Fibroblast of skin of left quadriceps (primary cell): ENCODE data around the gene TPPP.

Source experiments
- DNase-seq, 2 experiments: peaks; one replicate each; pipeline ENCODE4 v3.0.0-alpha.2; 2013; ENCODE audit warnings: low read depth in 2 of 2

Gene TPPP

GRCh38 chr5:665541-665955 is 27.6 kb downstream of the TPPP start:
- DNase-seq, result no peak

DNA sequence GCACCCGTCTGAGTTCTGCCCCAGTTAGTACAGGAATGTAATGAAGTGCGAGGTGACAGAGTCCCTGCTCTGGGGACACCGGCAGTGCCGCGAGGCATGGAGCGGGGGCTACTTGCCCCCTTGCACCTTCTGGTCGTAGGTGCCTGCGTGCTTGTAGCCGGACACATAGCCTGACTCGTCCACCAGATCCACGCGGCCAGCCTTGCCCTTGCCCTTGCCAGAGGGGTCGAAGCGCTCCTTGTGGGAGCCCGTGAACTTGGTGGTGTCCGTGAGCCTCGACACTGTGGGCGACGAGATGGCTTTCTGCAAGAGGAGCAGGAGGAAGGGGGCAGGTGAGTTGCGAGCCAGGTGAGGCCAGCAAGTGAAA is 28.2 kb downstream of the TPPP start:
- DNase-seq, result no peak

DNA sequence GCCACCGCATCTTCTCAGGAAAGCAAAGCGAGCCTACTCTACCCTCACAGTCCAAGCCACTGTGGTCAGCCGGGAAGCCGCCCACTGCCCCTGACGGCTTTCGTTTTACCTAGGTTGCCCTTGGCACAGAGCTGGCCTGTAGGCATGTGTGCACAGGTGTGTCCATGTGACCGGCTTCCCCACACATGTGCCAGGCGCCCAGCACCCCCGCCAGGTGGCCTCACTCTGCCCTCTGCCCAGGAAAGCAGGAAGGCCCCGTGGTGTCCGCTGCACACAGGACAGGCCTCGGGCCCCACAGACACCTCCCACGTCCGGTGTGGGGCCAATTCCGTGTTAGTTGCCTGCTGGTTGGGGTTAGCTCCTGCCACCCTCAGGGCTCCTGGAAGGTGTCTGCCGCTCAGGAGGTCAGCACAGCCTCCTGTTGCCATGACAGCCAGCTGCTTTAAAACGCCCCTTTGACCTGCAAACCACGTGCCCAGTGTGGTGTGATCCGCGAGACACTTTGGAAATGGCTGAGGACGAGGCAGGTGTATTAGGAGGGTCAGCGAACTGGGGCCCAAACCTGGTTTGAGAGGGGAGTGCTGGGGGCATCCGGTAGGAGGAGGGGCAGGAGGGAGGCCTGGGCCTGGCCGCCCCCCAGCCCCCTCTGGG is 28.7 kb downstream of the TPPP start:
- DNase-seq, result no peak

- DNase-seq, result no peak
These were observed 29.5 kb downstream of the TPPP start for GRCh38 chr5:663436-664342.

GRCh38 chr5:662751-663435 is 30.3 kb downstream of the TPPP start:
- no peak for DNase-seq

DNA sequence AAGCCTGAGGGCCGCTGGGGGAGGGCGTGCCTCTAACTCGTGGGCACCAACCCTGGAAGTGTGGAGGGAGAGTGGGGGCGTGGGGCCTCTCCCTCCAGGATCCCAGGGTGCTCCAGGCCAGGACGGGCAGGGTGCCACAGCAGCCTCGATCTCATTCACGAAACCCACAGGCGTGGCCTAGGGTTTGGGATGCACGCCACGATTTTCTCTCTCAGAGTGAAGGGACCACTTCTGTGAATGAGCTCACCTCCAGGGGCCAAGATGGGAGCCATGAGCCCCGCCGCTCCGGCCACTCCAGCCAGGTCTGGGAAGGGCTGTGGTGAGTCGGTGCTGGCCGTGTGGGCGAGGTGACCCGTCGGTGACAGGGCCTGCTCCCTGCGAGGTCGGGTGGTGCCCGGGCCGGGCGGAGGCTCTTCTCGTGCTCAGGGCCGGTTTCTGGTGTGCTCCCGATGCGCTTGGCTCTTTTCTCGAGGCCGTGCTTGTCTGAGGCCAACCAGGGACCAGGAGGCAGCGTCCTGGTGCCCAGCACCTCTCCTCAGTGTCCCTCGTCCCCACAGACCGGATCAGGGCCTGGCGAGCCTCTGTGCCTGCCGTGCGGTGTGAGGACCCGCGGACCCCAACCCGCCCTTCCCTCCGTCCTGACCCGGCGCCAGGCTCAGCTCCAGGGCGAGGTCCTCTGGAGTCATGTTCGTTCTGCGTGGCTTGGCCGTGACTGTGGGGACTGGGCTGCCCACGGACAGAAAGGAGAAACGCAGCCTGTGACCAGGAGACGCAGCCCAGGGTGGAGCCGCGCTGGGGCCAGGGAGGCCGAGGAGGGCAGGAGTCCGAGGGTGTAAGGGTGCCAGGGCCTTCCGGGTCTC is 31.0 kb downstream of the TPPP start:
- no peak for DNase-seq

DNA sequence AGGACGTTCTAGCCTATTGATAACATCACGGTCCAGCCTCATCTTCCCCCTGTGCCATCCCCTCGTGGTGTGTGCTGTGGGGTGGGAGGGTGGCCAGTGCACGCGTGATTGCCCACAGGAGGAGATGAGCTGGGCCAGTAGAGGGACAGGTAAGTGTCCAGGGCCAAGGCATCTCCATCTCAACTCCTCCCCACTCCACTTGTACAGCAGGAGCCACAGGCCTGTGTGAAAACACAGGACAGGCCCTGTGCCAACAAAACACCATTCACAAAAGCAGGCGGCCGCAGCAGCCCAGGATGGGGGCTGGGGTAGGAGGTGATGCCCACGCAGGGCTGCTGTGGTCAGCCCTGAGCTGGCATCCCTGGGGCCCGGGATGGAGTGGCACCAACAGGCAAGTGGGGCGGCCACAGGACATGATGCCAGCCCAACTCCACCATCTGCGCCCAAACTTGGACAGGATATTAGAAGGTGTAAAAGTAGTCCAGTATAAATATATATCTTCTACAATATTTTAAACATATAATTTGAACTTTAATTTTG is 32.6 kb downstream of the TPPP start:
- DNase-seq, result no peak

DNA sequence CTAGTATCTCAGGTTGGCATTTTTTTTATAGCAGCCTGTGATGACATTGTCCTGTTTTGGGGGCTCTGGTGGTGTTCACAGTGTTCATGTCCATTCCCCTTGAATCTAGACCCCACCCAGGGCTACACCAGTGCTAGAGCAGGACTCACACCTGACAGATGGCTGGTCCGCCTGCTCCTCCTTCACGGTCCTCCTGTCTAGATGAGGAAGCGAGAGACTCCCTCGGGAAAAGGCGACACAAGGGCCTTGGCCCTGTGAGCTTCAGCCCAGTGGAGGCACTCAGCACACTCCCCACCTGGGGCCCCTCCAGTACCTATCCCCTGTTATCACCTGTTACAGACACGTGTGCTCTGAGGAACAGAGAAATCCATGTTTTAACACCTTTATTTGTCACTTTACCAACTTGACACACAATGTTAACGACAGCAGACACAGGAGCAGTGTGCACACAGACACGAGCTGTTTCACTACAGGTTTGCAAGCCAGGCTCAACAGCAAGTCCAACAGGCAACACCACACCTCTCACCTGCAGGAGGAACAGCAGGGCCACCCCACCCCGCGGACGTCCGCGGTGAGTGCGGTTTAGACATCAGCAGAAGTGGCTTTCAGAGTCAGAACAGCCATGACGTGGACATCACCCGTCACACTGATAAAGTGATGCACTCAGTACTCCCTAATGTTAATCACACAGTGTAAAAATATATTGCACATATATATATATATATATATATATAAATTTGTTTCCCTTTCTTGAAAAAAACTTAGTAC is 33.5 kb downstream of the TPPP start:
- no peak for DNase-seq

GRCh38 chr5:658103-658502 is 35.0 kb downstream of the TPPP start:
- no peak for DNase-seq

- no peak for DNase-seq
These were observed 35.6 kb downstream of the TPPP start for GRCh38 chr5:657570-657969.

DNA sequence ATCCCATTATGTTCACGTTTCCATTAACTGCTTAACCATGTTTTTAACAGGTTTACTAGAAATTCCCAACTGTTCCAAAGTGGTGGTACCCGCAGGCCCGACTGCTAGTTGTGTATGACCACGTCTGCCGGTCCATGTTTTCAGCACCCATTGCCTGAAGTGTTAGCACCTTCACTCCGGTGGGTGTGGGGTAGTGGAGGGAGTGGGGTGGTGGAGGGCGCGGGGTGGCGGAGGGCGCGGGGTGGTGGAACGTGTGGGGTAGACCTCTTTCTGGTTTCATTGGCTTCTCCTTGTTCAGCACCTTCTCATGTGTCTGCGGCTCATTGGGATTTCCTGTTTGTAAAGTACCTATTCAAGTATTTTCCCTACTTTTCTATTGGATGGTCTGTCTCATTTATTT is 37.7 kb downstream of the TPPP start:
- DNase-seq, result no peak

GRCh38 chr5:654071-654778 is 38.9 kb downstream of the TPPP start:
- DNase-seq, result no peak

DNA sequence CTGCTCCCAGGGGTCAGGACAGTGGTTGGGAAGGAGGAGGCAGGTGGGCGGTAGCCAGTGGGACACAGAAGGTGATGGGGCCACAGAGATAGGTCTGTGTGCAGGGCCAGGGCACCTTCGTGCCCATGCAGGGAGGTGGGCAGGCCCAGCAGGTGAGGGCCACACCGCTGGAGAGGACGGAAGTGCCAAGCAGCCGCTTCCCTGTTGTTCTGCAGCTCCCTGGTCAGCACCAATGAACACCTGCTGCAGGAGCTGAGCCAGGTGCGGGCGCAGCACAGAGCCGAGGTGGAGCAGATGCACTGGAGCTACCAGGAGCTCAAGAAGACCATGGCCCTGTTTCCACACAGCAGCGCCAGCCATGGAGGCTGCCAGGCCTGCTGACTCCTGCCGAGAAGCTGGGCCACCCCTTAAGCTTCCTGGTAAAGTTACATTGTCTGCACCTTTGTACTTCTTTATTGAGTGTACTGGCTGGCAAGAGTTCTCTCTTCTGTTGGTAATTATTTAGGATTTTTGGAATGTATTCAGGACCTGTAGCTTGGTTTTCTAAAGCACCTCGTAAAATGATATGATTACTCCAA is 40.3 kb downstream of the TPPP start:
- no peak for DNase-seq

DNA sequence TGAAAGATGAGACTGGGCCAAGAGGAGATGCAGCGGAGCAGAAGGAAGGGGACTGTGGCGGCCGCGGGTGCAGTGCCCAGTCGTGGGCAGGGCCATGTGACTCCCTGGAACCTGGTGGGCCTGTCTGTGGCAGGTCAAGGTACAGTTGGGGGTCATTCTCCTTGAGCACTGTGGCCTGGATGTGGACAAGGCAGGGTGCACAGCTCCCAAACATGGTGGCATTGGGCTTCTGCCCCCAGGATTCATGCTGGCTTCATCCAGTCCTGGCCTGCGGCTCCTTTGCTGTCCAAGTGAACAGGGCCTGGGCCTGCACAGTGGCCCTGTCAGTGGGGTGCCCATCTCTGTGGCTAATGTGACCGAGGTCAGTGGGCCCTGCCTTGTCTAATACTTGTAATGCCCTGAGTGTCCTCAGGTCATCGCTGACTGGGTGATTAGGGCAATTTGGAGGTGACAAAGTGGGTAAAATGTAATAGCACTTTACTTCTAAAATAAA is 41.1 kb downstream of the TPPP start:
- DNase-seq, result no peak

DNA sequence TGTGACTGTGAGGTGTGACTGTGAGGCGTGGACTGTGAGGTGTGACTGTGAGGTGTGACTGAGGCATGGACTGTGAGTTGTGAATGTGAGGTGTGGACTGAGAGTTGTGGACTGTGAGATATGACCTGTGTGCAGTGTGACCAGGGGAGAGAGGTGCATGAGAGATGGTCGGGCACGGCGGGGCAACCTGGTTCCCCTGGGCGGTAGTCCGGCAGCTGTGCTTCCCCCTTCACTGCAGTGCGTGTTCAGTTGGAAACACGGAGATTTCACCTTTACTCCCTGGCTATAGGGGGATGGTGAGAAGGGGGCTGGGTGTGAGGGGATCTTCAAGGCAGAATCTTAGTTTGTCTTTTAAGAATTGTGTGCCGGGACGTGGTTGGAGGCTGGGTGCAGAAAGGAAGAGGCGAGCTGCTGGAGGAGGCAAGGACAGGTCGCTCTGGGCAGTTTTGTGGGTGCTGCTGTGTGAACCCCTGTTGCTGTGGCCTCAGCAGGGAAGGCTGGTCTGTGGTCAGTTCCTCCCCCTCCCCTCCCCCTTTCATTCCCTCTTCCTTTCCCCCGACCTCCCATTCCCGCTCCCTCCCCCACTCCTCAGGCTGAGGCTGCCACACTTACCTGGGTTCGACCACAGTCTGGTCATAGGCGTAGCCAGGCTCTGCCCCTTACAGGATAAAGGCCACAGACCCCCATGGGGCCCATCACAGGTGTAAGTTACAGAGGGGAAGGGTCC is 41.7 kb downstream of the TPPP start:
- DNase-seq, result no peak

- DNase-seq, result no peak
These were observed 45.4 kb downstream of the TPPP start for GRCh38 chr5:647727-648126.

- DNase-seq, result no peak
These were observed 45.8 kb downstream of the TPPP start for GRCh38 chr5:647311-647710.

DNA sequence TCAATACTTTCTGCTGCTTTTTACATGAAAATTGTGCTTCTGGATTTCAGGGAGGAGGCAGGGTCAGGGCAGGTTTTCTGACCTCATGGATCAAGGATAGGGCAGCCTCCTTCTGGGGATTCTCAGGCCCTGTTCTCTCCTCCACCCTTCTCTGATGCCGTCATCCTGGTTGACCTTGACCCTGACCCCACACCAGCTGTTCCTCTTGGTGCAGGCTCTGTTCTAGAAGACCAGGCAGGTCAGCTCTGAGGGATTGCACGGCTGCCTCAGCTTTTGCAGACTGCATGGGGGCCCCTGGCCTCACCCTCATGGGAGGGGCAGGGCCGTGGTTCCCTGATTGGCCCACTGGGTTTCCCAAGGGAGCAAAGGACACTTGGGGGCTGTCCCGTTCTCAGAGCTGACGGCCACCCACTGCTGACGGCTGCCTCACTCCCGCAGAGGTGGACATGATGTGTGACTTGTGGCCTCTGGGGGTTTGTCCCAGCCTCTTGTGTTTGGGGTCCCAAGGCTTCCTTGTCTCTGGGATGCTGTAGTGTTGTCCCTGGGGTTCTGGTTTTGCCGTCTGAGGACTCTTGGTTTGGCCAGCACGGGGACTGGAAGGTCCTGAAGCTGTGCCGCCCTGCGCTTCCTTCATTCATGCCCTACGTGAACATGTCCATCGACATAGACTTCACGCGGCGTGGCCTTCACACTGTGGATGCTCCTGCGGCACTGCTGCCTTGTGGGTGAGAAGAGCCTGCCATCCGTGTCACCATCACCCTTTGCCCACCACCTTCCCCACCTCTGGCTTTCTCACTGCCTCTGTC is 46.6 kb downstream of the TPPP start:
- no peak for DNase-seq
